ENCODE results near the gene CBL. TPM values are rescaled to one million over a fixed set of nuclear protein-coding genes. Genes with fewer than 3 reads are reported as not detected.
A peak's percentile ranks its signal among the peaks of the same experiment; 100 is the strongest.

Gene CBL
- total RNA-seq, 2 donors from 2014 or later, result 35.9 to 41.7 TPM

DNA sequence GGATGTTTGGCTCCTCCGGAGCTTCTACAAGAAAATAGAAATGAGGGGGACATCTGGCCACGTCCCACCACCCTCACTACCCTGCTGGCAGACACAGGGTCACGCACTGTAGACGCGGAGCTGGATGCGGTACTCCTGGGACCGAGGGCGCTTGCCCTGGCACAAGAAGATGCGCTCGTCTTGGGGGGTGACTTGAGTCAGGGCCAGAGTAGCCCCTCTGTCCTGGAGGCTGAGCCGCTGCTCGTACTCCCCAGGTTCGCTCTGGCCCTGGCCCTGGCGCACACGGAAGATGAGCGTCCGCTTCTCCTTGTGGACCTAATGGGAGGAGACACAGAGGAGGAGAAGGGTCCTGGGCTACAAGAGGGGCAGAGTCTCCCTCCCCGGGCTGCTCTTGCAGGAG is 108.6 kb downstream of the CBL start:
- Mint-ChIP-seq H3K9me3 (no peaks in the 10 kb centered on the region), H3K27me3 (no peaks in the 10 kb centered on the region), H3K27ac (no peak overlapping the region), H3K4me3 (peak overlapping the region; percentile 81), H3K36me3 (ENCODE audit: low read depth) (no peaks in the 10 kb centered on the region), H3K4me1 (peaks cover 10% of the 10 kb centered on the region)
- no peak for ATAC-seq (replicated peaks)

DNA sequence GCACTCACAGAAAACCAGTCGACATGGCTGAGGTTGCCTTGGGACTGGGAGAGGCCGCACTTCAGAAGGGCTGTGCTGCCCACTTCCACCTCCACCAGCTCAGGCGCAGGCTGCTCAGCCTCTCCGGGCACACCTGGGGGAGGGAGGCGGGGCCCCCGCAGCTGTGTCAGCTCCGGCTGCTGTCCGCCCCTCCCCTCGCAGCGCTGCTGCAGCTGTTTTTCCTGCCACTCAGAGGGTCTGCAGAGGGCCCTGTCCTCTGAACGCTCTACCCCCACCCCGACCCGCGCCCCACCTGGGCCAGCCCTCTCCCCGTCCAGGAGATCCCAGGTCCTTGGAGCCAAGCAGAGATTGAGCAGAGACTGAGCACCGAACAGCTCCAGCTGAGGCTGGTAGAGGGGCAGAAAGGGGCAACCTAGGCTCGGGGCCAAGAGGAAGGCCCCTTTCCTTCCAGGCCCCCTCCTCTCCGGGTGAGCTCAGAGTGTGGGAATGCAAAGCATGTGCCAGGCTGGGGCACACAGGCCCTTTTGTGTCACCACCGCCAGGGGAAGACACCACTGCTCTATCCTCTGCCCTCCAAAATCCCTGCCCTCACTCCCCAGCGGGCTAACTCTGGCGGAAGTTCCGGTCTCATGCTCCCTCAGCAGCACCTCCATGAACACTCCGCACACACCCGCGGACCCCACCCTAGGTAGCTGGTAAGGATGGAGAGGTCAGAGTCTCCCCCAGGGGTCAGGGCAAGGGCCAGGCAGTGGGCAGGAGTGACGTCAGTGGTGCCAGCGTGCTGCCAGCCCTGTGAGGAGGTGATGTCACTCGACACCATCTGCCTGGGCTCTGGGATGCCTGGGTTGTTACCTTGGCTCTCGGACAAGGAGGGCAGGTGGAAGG is 109.2 kb downstream of the CBL start:
- no peaks in the 10 kb centered on the region for H3K9me3 Mint-ChIP-seq
- peak overlapping the region; percentile 81 for H3K4me3 Mint-ChIP-seq
- peaks cover 13% of the 10 kb centered on the region for H3K4me1 Mint-ChIP-seq
- H3K36me3 Mint-ChIP-seq (ENCODE audit: low read depth), result no peaks in the 10 kb centered on the region
- peak; percentile 66 for ATAC-seq (replicated peaks)
- no peaks in the 10 kb centered on the region for H3K27me3 Mint-ChIP-seq
- peak overlapping the region; percentile 54 for H3K27ac Mint-ChIP-seq

DNA sequence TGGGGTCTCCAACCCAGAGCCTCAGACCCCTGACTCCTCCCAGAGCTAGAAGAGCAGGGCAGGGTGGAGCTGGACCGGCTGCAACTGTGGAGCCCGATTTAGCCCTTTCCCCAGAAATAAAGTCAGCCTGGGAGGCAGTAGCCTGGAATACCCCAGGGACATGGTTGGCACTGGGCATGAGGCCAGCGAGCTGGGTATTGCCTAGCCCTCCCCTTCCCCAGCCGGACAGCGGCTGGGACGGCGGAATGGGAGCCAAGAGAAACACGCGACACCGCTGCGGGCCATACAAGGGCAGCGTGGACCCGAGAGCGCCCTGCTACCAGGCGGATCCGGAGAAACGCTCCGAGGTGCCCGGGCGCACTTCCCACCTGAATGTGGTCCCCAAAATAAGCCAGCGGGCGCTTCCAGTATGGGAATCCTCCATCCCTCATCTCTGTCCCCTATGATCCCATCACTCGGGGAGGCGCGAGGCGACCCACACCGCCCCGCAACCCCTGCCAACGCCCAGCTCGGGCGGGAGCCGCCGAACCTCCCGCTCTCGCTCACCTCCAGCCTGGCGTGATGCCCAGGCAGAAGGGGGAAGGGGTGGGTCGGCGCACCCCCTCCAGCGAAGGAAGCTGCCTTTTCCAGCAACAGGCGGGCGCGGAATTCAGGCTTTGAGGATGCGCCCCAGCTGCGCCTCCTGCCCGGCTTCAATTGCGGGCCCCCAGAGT is 110.0 kb downstream of the CBL start:
- H3K36me3 Mint-ChIP-seq (ENCODE audit: low read depth), result no peaks in the 10 kb centered on the region
- H3K27me3 Mint-ChIP-seq, result no peaks in the 10 kb centered on the region
- peak overlapping the region; percentile 54 for H3K27ac Mint-ChIP-seq
- peaks cover 13% of the 10 kb centered on the region for H3K4me1 Mint-ChIP-seq
- no peak for ATAC-seq (replicated peaks)
- H3K4me3 Mint-ChIP-seq, result peak overlapping the region; percentile 81
- no peaks in the 10 kb centered on the region for H3K9me3 Mint-ChIP-seq

DNA sequence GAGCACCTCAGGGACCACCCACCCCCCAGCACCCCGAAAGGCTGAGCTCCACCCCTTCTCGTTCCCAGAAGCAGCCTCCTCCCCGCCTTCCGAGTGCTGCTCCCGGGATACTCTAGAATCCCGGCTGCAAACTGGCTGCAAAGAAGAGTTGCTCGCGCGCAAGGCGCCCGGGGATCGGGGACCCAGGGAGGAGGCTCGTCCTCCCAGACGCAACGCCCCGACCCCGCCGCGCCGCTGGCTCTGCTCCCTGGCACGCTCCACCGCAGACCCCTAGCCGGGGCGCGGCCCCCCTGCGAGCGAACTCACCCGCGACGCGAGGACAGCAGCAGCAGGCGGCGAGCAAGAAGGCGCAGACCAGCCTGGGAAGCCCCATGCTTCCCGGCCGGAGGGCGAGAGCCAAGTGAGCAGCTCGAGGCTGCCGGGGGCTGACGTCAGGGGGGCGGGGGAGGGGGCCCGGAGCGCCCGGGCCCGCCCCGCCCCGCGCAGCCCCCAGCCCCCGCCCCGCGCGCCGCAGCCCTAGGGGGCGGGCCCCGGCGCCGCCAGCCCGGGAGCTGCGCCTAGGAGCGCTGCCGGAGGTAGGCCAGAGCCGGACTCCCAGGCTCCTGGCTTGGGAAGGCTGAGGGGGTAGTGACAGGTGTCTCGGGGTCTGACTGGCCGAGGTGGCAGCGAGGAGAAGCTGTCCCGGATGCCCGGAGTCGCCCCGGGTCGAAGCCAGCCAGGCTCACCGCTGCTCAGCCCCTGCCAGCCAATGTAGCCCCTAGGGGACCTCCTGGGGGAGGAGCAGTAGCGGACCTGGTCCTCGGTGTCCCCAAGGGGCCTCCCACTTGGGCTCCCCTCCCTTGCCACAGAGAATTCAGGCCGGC is 110.8 kb downstream of the CBL start, which contains the start of gene MCAM:
Gene MCAM (minus strand): TSS at position 402 of the 863 bp plus-strand sequence. CDS start 29 bp downstream, at position 373.
- Mint-ChIP-seq H3K27ac (no peak within 1 kb of the TSS), H3K36me3 (ENCODE audit: low read depth) (no peaks in the 10 kb centered on the region), H3K9me3 (no peaks in the 10 kb centered on the region), H3K4me1 (peaks cover 13% of the 10 kb centered on the region), H3K4me3 (peak within 1 kb of the TSS; percentile 81), H3K27me3 (no peaks in the 10 kb centered on the region)
- no peak for ATAC-seq (replicated peaks)

DNA sequence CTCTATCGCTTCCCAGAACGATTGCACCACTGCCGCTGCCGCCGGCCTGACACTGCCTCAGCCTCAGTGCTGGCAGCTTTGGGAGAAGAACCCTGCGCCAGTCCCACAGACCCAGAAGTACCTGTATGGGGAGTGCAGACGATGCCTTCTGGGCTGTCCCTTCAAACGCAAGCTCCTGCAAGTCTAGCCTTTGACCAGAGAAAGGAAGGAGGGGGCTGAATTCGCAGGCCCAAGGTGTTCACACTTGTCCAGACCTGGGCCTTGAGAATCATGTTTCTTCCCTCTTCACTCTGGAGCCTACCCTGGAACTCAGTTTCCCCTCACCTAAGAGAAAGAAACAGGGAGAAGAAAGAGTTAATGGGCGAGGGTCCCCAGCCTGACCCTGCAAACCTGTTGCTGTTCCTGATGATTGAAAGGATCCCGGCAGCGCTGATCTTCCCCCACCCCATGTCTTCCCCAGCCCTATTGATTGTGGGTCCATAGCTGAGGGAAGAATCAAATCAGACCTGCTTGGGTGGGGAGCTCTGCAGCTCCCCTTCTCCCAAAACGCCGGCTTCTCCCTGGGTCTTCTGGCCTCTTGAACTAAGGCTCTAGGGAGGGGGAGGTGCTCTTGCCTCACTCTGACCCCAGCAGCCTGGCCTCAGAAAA is 111.6 kb downstream of the CBL start:
- Mint-ChIP-seq H3K27ac (no peak overlapping the region), H3K27me3 (no peaks in the 10 kb centered on the region), H3K4me1 (peaks cover 17% of the 10 kb centered on the region), H3K36me3 (ENCODE audit: low read depth) (no peaks in the 10 kb centered on the region), H3K9me3 (no peaks in the 10 kb centered on the region), H3K4me3 (peak overlapping the region; percentile 74)
- ATAC-seq (replicated peaks), result no peak

DNA sequence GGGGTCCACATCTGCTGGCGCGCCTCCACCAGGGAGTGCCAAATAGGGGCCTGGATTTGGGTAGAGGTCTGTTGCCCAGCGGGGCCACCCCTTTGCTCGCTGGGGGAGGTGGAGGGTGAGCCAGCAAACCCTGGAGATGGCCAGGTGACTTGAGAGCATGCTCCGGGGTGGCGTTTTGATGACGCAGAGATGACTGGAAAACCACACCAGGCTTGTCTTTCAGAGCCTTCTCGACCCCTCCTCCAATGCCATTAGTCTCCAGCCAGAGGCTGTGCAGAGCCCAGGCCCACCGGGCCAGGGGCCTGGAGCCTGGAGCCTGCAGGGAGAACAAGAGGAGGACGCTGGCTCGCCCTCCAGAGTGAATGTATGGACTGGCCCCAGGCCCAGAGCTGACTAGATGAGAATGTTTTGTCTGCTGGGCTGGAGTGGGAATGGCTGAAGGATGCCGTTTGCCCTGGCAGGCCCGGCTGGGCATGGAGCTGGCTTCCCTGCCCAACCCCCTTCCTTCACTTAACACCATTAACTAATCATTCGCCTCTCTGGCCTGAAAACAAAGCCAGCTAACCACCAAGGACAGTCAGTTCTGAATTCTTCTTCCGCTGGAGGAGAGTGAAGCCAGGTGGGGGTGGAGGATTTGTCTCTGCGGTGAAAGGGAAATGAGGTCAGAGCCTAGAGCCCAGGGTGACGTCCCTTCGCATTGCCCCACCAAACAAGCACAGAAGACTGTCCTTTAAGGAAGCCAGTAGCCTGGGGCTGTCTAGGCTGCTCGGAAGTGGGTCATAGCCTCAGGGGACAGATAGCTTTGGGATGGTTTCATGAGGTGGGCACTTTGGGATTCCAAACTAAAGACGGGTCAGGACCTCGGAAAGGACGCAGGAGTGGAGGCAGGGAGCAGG is 112.3 kb downstream of the CBL start:
- ATAC-seq (replicated peaks), result peak; percentile 64
- H3K27ac Mint-ChIP-seq, result peak overlapping the region; percentile 90

DNA sequence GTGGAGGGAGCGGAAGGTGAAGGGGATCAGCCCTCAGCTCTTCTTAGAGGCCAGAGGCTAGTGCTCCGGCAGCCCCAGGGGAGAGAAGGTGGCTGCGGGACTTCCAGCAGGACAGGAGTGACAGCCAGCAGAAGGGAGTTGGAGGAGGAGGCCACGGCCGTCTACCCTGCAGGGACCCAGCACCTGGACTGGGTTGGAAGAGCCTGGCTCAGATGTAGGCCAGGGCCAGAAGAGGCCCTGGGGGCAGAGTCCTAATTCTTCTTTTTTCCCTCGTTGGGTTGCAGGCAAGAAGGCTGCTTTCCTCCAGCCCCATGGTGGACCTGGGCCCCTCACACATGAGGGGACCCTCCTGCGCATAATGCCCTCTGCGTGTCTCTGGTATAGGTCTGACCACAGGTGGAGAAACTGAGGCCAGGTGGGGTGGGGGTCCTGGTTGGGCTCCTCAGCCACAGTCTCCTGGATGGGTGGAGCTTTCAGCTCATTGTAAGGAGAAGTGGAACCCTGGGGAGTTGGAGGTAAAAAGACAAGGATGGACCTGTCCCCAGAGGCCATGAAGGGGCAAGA is 113.1 kb downstream of the CBL start:
- no peaks in the 10 kb centered on the region for H3K27me3 Mint-ChIP-seq
- no peak for ATAC-seq (replicated peaks)
- H3K4me1 Mint-ChIP-seq, result peaks cover 22% of the 10 kb centered on the region
- peak overlapping the region; percentile 74 for H3K4me3 Mint-ChIP-seq
- peak overlapping the region; percentile 90 for H3K27ac Mint-ChIP-seq
- H3K9me3 Mint-ChIP-seq, result no peaks in the 10 kb centered on the region
- no peaks in the 10 kb centered on the region for H3K36me3 Mint-ChIP-seq (ENCODE audit: low read depth)

More for the DNA sequence above, 112.3 kb downstream of the CBL start:
- Mint-ChIP-seq H3K36me3 (ENCODE audit: low read depth) (no peaks in the 10 kb centered on the region), H3K27me3 (no peaks in the 10 kb centered on the region), H3K4me3 (peak overlapping the region; percentile 74), H3K4me1 (peaks cover 18% of the 10 kb centered on the region), H3K9me3 (no peaks in the 10 kb centered on the region)

DNA sequence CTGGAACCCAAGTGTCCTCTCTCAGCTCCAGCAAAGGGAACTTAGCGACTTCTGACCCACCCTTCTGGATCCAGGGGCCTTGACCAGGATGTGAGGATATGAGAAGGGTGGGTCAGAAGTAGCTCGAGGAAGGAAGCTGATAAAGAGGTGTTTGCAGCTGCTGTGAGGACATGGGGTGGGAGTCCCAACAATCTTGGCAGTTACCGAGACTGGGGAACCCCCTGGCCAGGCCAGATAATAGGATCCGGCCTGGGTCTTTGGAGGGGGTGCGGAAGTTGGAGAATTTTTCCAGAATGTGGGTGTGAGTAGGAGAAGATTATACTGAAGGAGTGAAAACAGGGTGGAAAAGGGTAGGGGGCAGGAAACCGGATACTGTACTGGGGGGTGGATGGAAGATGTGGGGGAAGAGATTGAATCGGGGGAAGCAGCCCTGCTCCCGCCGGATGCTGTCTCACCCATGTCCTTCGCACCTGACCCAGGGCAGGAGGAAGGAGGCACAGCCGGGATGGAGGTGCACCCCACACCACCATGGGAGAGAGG is 113.6 kb downstream of the CBL start:
- no peak for ATAC-seq (replicated peaks)
- H3K36me3 Mint-ChIP-seq (ENCODE audit: low read depth), result no peaks in the 10 kb centered on the region

DNA sequence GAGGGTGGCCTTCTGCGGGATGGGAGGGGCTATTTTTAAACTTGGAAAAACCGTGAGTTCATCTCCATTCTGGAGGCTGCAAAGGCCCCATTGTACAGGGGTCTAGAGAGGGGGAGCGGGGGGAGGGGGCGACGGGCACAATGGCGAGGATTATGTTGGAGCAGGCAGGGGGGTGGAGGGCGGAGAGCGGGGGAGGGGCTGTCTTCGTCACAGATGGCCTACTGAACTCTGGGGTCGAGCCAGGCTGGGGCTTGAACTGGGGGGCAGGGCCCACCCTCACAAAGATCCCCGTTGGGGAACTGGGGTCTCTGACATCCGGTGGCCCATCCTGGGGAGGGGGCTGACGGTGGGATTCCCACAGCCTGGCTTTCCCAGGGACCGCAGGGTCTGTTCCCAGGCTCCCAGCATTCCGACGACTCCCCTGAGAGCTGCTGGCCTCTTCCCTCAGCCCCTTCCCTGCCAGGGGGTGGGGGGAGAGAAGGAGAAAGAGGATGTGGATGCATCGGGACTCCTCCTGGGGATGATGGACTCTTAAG is 114.2 kb downstream of the CBL start:
- Mint-ChIP-seq H3K36me3 (ENCODE audit: low read depth) (no peaks in the 10 kb centered on the region), H3K27ac (peak overlapping the region; percentile 39), H3K4me1 (peaks cover 22% of the 10 kb centered on the region), H3K9me3 (no peaks in the 10 kb centered on the region), H3K4me3 (peak overlapping the region; percentile 74), H3K27me3 (no peaks in the 10 kb centered on the region)
- no peak for ATAC-seq (replicated peaks)

More for the DNA sequence above, 113.6 kb downstream of the CBL start:
- H3K27ac Mint-ChIP-seq, result peak overlapping the region; percentile 39
- H3K9me3 Mint-ChIP-seq, result no peaks in the 10 kb centered on the region
- peaks cover 22% of the 10 kb centered on the region for H3K4me1 Mint-ChIP-seq
- H3K27me3 Mint-ChIP-seq, result no peaks in the 10 kb centered on the region
- peak overlapping the region; percentile 74 for H3K4me3 Mint-ChIP-seq

DNA sequence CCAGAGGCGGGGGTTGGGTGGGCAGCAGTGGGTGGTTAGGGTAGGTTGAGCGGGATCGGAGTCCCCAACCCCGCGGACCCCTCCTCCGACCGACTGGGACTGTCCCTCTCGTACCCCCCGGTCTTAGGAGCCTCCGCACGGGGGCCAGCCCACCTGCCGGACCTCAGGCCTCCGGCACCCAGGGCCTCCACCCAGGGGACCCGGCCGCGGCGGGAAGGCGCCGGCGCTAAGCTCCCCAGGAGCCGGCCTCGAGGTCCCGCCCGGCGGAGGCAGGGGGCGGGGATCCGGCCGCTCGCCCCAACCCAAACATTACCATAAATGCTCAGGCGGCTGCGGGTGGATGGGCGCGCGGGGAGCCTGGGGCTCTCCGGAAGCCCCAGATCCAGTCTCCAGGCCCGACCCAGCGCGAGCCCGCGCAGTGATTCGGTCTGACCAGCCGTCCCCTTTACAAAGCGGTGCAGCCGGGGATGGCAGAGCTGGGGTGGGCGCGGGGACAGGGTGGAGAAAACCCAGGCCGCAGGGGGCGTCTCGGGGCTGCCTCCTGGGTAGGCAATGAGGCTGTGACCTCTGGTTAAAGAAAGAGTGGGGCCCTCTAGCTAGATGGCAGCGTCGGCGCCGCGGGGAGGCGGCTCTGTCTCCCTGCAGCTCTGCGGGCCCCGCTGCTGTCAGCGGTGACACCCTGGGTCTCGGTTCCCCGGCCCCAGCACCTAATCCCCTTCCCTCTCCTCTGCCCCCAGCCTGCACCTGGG is 114.8 kb downstream of the CBL start:
- peaks cover 22% of the 10 kb centered on the region for H3K4me1 Mint-ChIP-seq
- peak; percentile 70 for ATAC-seq (replicated peaks)
- peak overlapping the region; percentile 85 for H3K4me3 Mint-ChIP-seq

DNA sequence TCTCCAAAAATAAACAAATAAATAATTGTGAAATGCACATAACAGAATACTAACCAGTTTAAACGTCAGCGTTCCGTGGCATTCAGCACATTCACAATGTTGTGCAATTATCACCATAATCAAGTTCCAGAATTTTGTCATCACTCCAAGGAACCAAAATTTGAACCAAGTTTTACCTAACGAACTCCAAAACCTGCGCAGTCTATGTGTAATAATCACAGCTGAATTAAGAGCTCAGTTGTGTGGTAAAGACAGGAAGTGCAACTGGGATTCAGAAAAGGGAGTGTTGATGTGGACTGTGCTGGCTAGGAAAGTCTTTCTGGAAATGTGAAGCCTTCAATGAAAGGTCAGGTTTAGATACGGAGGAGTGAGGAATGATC is 116.2 kb downstream of the CBL start:
- H3K36me3 Mint-ChIP-seq (ENCODE audit: low read depth), result no peaks in the 10 kb centered on the region
- no peak overlapping the region for H3K27ac Mint-ChIP-seq
- peak overlapping the region; percentile 85 for H3K4me3 Mint-ChIP-seq
- no peaks in the 10 kb centered on the region for H3K9me3 Mint-ChIP-seq
- peaks cover 22% of the 10 kb centered on the region for H3K4me1 Mint-ChIP-seq
- H3K27me3 Mint-ChIP-seq, result no peaks in the 10 kb centered on the region
- ATAC-seq (replicated peaks), result no peak

More for the DNA sequence above, 114.8 kb downstream of the CBL start:
- no peaks in the 10 kb centered on the region for H3K27me3 Mint-ChIP-seq
- no peaks in the 10 kb centered on the region for H3K36me3 Mint-ChIP-seq (ENCODE audit: low read depth)
- H3K9me3 Mint-ChIP-seq, result no peaks in the 10 kb centered on the region
- peak overlapping the region; percentile 88 for H3K27ac Mint-ChIP-seq
